ENCODE measurements around the gene RMND1.
A peak's percentile ranks its signal among the peaks of the same experiment; 100 is the strongest.
"Not testable (repeated sequence)": the region's sequence is repeated elsewhere in the genome, so short reads cannot be mapped to it uniquely, and the experiment has no call there.

The RMND1 gene

GRCh38 chr6:151385177-151385576 lies 66.7 kb downstream of the RMND1 start:
- no peak for DNase-seq (ENCODE audit: low spot score)

- no peak for DNase-seq (ENCODE audit: low spot score)
Measured at GRCh38 chr6:151384151-151384550, 67.8 kb downstream of the RMND1 start.

GRCh38 chr6:151382631-151383030 lies 69.3 kb downstream of the RMND1 start:
- not testable (repeated sequence) for DNase-seq (ENCODE audit: low spot score)

- no peak for DNase-seq (ENCODE audit: low spot score)
Measured at GRCh38 chr6:151381722-151382121, 70.2 kb downstream of the RMND1 start.

- DNase-seq (ENCODE audit: low spot score): no peak
Measured at GRCh38 chr6:151380848-151381205, 71.1 kb downstream of the RMND1 start.

GRCh38 chr6:151379933-151380847 lies 71.7 kb downstream of the RMND1 start:
- no peak for DNase-seq (ENCODE audit: low spot score)

GRCh38 chr6:151377095-151377494 lies 74.8 kb downstream of the RMND1 start:
- no peak for DNase-seq (ENCODE audit: low spot score)

- no peak for DNase-seq (ENCODE audit: low spot score)
Measured at GRCh38 chr6:151376440-151376839, 75.5 kb downstream of the RMND1 start.

GRCh38 chr6:151375833-151376232 lies 76.1 kb downstream of the RMND1 start:
- no peak for DNase-seq (ENCODE audit: low spot score)

GRCh38 chr6:151374036-151374683 lies 77.8 kb downstream of the RMND1 start:
- no peak for DNase-seq (ENCODE audit: low spot score)

- DNase-seq (ENCODE audit: low spot score): no peak
Measured at GRCh38 chr6:151372164-151372563, 79.8 kb downstream of the RMND1 start.

- DNase-seq (ENCODE audit: low spot score): no peak
Measured at GRCh38 chr6:151370509-151371078, 81.3 kb downstream of the RMND1 start.

- DNase-seq (ENCODE audit: low spot score): peak; percentile 55
Measured at GRCh38 chr6:151365233-151365632, 86.7 kb downstream of the RMND1 start.

- DNase-seq (ENCODE audit: low spot score): no peak
Measured at GRCh38 chr6:151359486-151359885, 92.4 kb downstream of the RMND1 start.

- DNase-seq (ENCODE audit: low spot score): peak; percentile 79
Measured at GRCh38 chr6:151358475-151358874, 93.5 kb downstream of the RMND1 start.

GRCh38 chr6:151357758-151358436 lies 94.0 kb downstream of the RMND1 start:
- DNase-seq (ENCODE audit: low spot score): no peak

GRCh38 chr6:151356983-151357382 lies 94.9 kb downstream of the RMND1 start:
- not testable (repeated sequence) for DNase-seq (ENCODE audit: low spot score)

All from COLO829 (cell line).